ENCODE results near the gene ARID1B. TPM values are rescaled to one million over a fixed set of nuclear protein-coding genes. Genes with fewer than 3 reads are reported as not detected.
A peak's percentile ranks its signal among the peaks of the same experiment; 100 is the strongest.

Gene ARID1B
- total RNA-seq, 1 experiment from 2014 or later, result 24.2 TPM

GRCh38 chr6:157181649-157182048, 404.5 kb downstream of the ARID1B start:
- peak overlapping the region; percentile 74 for H3K27ac ChIP-seq (ENCODE audit: low read length)
- H2AFZ ChIP-seq (ENCODE audit: low read length), result no peak overlapping the region
- no peaks in the 10 kb centered on the region for H3F3A ChIP-seq (ENCODE audit: low read length, unreplicated experiment)
- H3K79me2 ChIP-seq (ENCODE audit: low read length), result no peaks in the 10 kb centered on the region
- H3K9ac ChIP-seq (ENCODE audit: low read length), result peak overlapping the region; percentile 28; the same call in 1 of the 2 replicates
- POLR2A ChIA-PET (ENCODE audit: unreplicated experiment), result no interaction called here
- H3K9me2 ChIP-seq (replicated peaks; ENCODE audit: low read length), result no peaks in the 10 kb centered on the region
- H3K9me3 ChIP-seq (ENCODE audit: low read length), result no peaks in the 10 kb centered on the region
- CTCF ChIA-PET, result no interaction called here
- H3K36me3 ChIP-seq (ENCODE audit: low read depth, low read length), result no peaks in the 10 kb centered on the region; the same call in 1 of the 2 replicates
- peak; percentile 81 for DNase-seq
- H3K4me1 ChIP-seq (ENCODE audit: insufficient read depth, low read length), result peaks cover 31% of the 10 kb centered on the region
- peak overlapping the region; percentile 27; the same call in 1 of the 2 replicates for H3K4me3 ChIP-seq (ENCODE audit: low read length)
- H4K20me1 ChIP-seq (ENCODE audit: low read length), result no peaks in the 10 kb centered on the region
- peak overlapping the region; percentile 75 for H3K4me2 ChIP-seq (ENCODE audit: low read length)
- no peaks in the 10 kb centered on the region for H3K27me3 ChIP-seq (ENCODE audit: low read length)
- no TSS peak for BruUV-seq (replicated peaks)
- ATAC-seq, result peak; percentile 96
- TF ChIP-seq EZH2 (IDR thresholded peaks at IDR 0.05; ENCODE audit: low read length, unreplicated experiment) (no peak), EZH2phosphoT487 (IDR thresholded peaks at IDR 0.05; ENCODE audit: borderline replicate concordance, low read length) (no peak), CTCF (conservative IDR thresholded peaks at IDR 0.05; ENCODE audit: low read depth, low read length) (no peak)
- intact Hi-C loops (cut with micrococcal nuclease), result loop anchor here (5.0 kb wide), 2 partner anchors 34 to 399 kb away; no protein-coding TSS in a partner anchor

DNA sequence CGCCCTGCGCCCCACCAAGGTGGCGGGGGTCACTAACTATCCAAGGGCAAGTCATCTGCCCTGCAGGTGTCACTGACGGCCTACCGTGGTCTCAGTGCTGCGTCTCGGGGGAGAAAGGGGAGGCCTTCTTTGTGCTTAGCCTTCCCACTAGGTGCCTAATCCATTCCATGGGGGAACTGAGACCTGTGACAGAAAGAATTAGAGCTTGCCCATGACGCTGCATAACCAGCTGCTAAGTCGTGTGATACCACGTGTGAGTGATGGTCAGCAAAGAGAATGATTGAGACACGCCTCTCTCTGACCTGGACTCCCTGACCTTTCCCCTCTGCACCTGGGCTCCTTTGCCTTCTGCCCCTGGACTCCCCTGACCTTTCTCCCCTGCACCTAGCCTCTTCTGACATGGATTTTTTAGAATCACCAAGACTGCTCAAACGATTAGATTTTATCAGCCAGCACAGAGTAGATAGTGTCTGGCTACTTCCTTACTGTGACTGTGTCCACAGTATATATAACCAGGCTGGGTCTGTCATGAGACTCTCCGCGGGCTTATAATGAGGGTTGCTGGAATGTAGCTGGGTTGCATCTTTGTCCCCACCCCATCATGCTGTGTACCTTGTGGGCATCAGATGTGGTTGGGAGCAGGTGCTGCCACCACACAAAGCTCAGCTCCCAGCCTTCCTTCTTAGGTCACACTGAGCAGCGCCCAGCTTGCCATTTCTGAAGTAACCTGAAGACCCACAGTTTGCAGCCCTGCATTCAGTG, 405.5 kb downstream of the ARID1B start:
- no peak for ATAC-seq
- Histone ChIP-seq H3K27me3 (ENCODE audit: low read length) (no peaks in the 10 kb centered on the region), H3K9me2 (replicated peaks; ENCODE audit: low read length) (no peaks in the 10 kb centered on the region), H3F3A (ENCODE audit: low read length, unreplicated experiment) (no peaks in the 10 kb centered on the region), H3K27ac (ENCODE audit: low read length) (peak overlapping the region; percentile 18; the same call in 1 of the 2 replicates), H3K36me3 (ENCODE audit: low read depth, low read length) (no peaks in the 10 kb centered on the region; the same call in 1 of the 2 replicates), H3K79me2 (ENCODE audit: low read length) (no peaks in the 10 kb centered on the region), H3K4me2 (ENCODE audit: low read length) (no peak overlapping the region), H3K9ac (ENCODE audit: low read length) (no peak overlapping the region), H3K4me1 (ENCODE audit: insufficient read depth, low read length) (peaks cover 37% of the 10 kb centered on the region), H2AFZ (ENCODE audit: low read length) (no peak overlapping the region), H3K9me3 (ENCODE audit: low read length) (no peaks in the 10 kb centered on the region), H4K20me1 (ENCODE audit: low read length) (no peaks in the 10 kb centered on the region), H3K4me3 (ENCODE audit: low read length) (no peak overlapping the region)
- intact Hi-C loops (cut with micrococcal nuclease), result loop anchor here (5.0 kb wide), 2 partner anchors 35 to 400 kb away; no protein-coding TSS in a partner anchor
- no TSS peak for BruUV-seq (replicated peaks)
- TF ChIP-seq CTCF (conservative IDR thresholded peaks at IDR 0.05; ENCODE audit: low read depth, low read length), result no peak
- no peak for TF ChIP-seq EZH2phosphoT487 (IDR thresholded peaks at IDR 0.05; ENCODE audit: borderline replicate concordance, low read length)
- TF ChIP-seq EZH2 (IDR thresholded peaks at IDR 0.05; ENCODE audit: low read length, unreplicated experiment), result no peak
- ChIA-PET POLR2A (ENCODE audit: unreplicated experiment) (no interaction called here), CTCF (no interaction called here)
- DNase-seq, result no peak
